GM12878 (cell line): ENCODE measurements around the gene PVRIG. TPM values are rescaled to one million over a fixed set of nuclear protein-coding genes. Genes with fewer than 3 reads are reported as not detected.

Experiments
- ATAC-seq: fragments of 200-7000 bp; cut with Tn5 transposase; 3 replicates; pipeline ENCODE4 v1.9.1; 2020; ENCODE audit warnings: mild to moderate bottlenecking, moderate library complexity
- BruUV-seq: library from RNA; stranded (reverse); fragments of 400-500 nt; replicated peaks from 2 replicates; lab custom pipeline; 2021; lab: Mats Ljungman, UMichigan
- CTCF ChIA-PET: fragments of 300-600 bp; sonication (Branson Sonifier 250); formaldehyde crosslinking; extraction: SDS; loops from one replicate; lab custom pipeline; 2021; ENCODE audit warnings: inconsistent platforms; lab: Yijun Ruan, JAX
- POLR2A ChIA-PET: fragments of 350-600 bp; formaldehyde crosslinking; extraction: SDS; loops from one replicate; lab custom pipeline; 2021; ENCODE audit warnings: inconsistent platforms; lab: Charles Lee
- RAD21 ChIA-PET: fragments of 300-600 bp; sonication (Branson Sonifier 250); formaldehyde crosslinking; loops from one replicate; lab custom pipeline; 2023; ENCODE audit warnings: antibody characterized with exemption; ENCODE audit not compliant: unreplicated experiment; lab: Charles Lee
- SMC1A ChIA-PET: fragments of 300-600 bp; sonication (Branson Sonifier 250); formaldehyde crosslinking; loops from one replicate; lab custom pipeline; 2023; ENCODE audit not compliant: unreplicated experiment, uncharacterized antibody; lab: Charles Lee
- DNase-seq: peaks from one replicate; pipeline ENCODE4 v3.0.0-alpha.2; 2011; ENCODE audit warnings: low read depth, low spot score
- FAIRE-seq: peaks from 3 replicates; lab custom pipeline; 2011; peaks lifted over from hg19 to GRCh38; lab: Jason Lieb, UNC
- H2AFZ ChIP-seq: 2 replicates; pipeline ENCODE4 v1.6.0; 2011; ENCODE audit warnings: low read depth, low read length, control low read depth; ENCODE audit not compliant: control insufficient read depth
- H3K27ac ChIP-seq: 2 replicates; pipeline ENCODE4 v1.5.1; 2011; ENCODE audit warnings: control low read depth; ENCODE audit not compliant: control insufficient read depth, insufficient read depth
- H3K27me3 ChIP-seq, 2 experiments: replicated peaks in 1 of 2; 2 replicates each; pipeline versions ENCODE4 v1.6.0 to v1.6.1; 2011; ENCODE audit warnings: low read length in 1 of 2; ENCODE audit not compliant: control insufficient read depth in 2 of 2, insufficient read depth in 2 of 2
- H3K36me3 ChIP-seq, 2 experiments: 2 replicates each; pipeline ENCODE4 v1.5.1; 2011; ENCODE audit warnings: low read length in 1 of 2; ENCODE audit not compliant: control insufficient read depth in 2 of 2, insufficient read depth in 2 of 2
- H3K4me1 ChIP-seq: 2 replicates; pipeline ENCODE4 v1.6.1; 2011; ENCODE audit warnings: mild to moderate bottlenecking, low read length, moderate library complexity, mixed read lengths; ENCODE audit not compliant: control insufficient read depth, insufficient read depth
- H3K4me2 ChIP-seq: 2 replicates; pipeline ENCODE4 v1.6.0; 2011; ENCODE audit warnings: control low read depth; ENCODE audit not compliant: control insufficient read depth, insufficient read depth
- H3K4me3 ChIP-seq: fragments of 200-600 bp; sonication (generic); 2 replicates; pipeline ENCODE4 v1.5.1; 2016
- H3K79me2 ChIP-seq: 2 replicates; pipeline ENCODE4 v1.6.0; 2011; ENCODE audit warnings: low read length; ENCODE audit not compliant: control insufficient read depth, insufficient read depth
- H3K9ac ChIP-seq: 2 replicates; pipeline ENCODE4 v1.8.0; 2011; ENCODE audit warnings: low read length, control low read depth, mixed read lengths; ENCODE audit not compliant: control insufficient read depth, insufficient read depth
- H3K9me3 ChIP-seq: replicated peaks from 3 replicates; pipeline ENCODE4 v1.5.1; 2011; ENCODE audit warnings: mild to moderate bottlenecking, low read length; ENCODE audit not compliant: control insufficient read depth, insufficient read depth
- H4K20me1 ChIP-seq: 2 replicates; pipeline ENCODE4 v1.6.0; 2011; ENCODE audit not compliant: control insufficient read depth, insufficient read depth
- EGR1 ChIP-seq, 2 experiments: IDR thresholded peaks; 1 replicate in 1 of 2; 2 replicates in 1 of 2; pipeline ENCODE4 v1.6.1; 2011 to 2012; ENCODE audit warnings: low read depth in 2 of 2, low read length in 2 of 2, borderline replicate concordance in 1 of 2, mild to moderate bottlenecking in 1 of 2, moderate library complexity in 1 of 2
- IKZF1 ChIP-seq: fragments of 450-650 bp; conservative IDR thresholded peaks from 2 replicates; pipeline ENCODE4 v1.6.1; 2017; ENCODE audit warnings: antibody characterized with exemption, mild to moderate bottlenecking
- MAX ChIP-seq: IDR thresholded peaks from 2 replicates; pipeline ENCODE4 v1.6.1; 2012; ENCODE audit warnings: low read depth, low read length, improper control_type of control experiment
- MXI1 ChIP-seq: fragments of 150-350 bp; IDR thresholded peaks from 2 replicates; pipeline ENCODE4 v1.6.1; 2011; ENCODE audit warnings: low read depth, mild to moderate bottlenecking, inconsistent platforms, low read length, improper control_type of control experiment
- MYC ChIP-seq: IDR thresholded peaks from 2 replicates; pipeline ENCODE4 v1.6.1; 2011; ENCODE audit warnings: mild to moderate bottlenecking, low read length, moderate library complexity, inconsistent platforms; ENCODE audit not compliant: insufficient read depth, insufficient replicate concordance, insufficient read length, severe bottlenecking
- POLR2A ChIP-seq: IDR thresholded peaks from 2 replicates; pipeline ENCODE4 v1.6.1; 2011; ENCODE audit warnings: low read depth, mild to moderate bottlenecking, low read length
- RAD21 ChIP-seq: IDR thresholded peaks from 2 replicates; pipeline ENCODE4 v1.6.1; 2011; ENCODE audit warnings: mild to moderate bottlenecking, low read depth, low read length, moderate library complexity; ENCODE audit not compliant: insufficient read depth
- SUPT20H ChIP-seq: IDR thresholded peaks from 2 replicates; pipeline ENCODE4 v1.6.1; 2011; ENCODE audit warnings: low read depth, mild to moderate bottlenecking, low read length, moderate library complexity, borderline replicate concordance; ENCODE audit not compliant: control insufficient read depth
- ZBTB4 ChIP-seq: fragments of 450-650 bp; formaldehyde crosslinking; IDR thresholded peaks from 2 replicates; pipeline ENCODE4 v1.4.0; 2022; ENCODE audit warnings: mild to moderate bottlenecking, moderate library complexity
- WGBS: methylation state at CpG from one replicate; pipeline ENCODE4 v1.1.6; 2016; ENCODE audit warnings: low lambda C conversion rate; ENCODE audit not compliant: insufficient replicate concordance, insufficient coverage; ENCODE audit errors: missing lambda C conversion rate; 5-methylcytosine and 5-hydroxymethylcytosine counted together
- in situ Hi-C: fragments of 300-500 bp; cut with MboI; formaldehyde crosslinking; loops from 9 replicates; pipeline ENCODE4 v1.14.3; 2018; ENCODE audit warnings: mixed read lengths
- intact Hi-C: fragments of 100-400 bp; cut with micrococcal nuclease; formaldehyde crosslinking; loops from one replicate; pipeline ENCODE4 v1.14.2; 2022; ENCODE audit not compliant: unreplicated experiment
- polyA plus RNA-seq, 11 experiments: library from polyadenylated mRNA; depleted of rRNA in 4 of 11; unstranded in 6 of 11; stranded (reverse) in 5 of 11; fragments of >200 nt; fragmentation: Nextera tagmentation in 4 of 11; fragmentation: Illumina TruSeq in 1 of 11; extraction: Ambion mirVana in 4 of 11; extraction: Trizol in 1 of 11; gene quantifications; 1 replicate in 1 of 11; 2 replicates in 10 of 11; pipeline versions ENCODE4 v1.2.1 to v1.2.3, GENCODE V29; 2011 to 2016; ENCODE audit warnings: inconsistent platforms in 2 of 11, missing spikeins in 2 of 11, low read depth in 1 of 11
- total RNA-seq, 4 experiments: library from RNA; depleted of rRNA in 3 of 4; stranded (reverse); fragments of >200 nt in 3 of 4; fragmentation: Illumina TruSeq in 1 of 4; extraction: Trizol in 1 of 4; gene quantifications; 2 replicates each; pipeline versions ENCODE4 v1.2.1 to v1.2.3, GENCODE V29; 2013 to 2021
- TF ChIP-seq, protein P1 (sequence below): IDR thresholded peaks from 2 replicates; pipeline ENCODE4 v1.6.1; 2012; ENCODE audit warnings: mild to moderate bottlenecking, low read depth, low read length
- TF ChIP-seq, protein P2 (sequence below): fragments of 450-650 bp; conservative IDR thresholded peaks from 2 replicates; pipeline ENCODE4 v1.6.1; 2017; ENCODE audit warnings: mild to moderate bottlenecking, moderate library complexity

PVRIG gene
- total and polyA plus RNA-seq, 10 of the 15 experiments (the other 5 are each of a cell fraction or from before 2014, with no cell fraction given): 1.3 to 44.0 (median 17.9) TPM

GRCh38 chr7:100220586-100221230 is 959 bp downstream of the PVRIG start:
- Histone ChIP-seq H3K9ac (peak overlapping the region; percentile 87), H3K4me2 (peak overlapping the region; percentile 88), H3K27me3 (no peaks in the 10 kb centered on the region), H2AFZ (no peak overlapping the region), H3K4me1 (peaks cover 49% of the 10 kb centered on the region), H3K9me3 (no peaks in the 10 kb centered on the region), H3K27ac (peak overlapping the region; percentile 99), H3K4me3 (peak overlapping the region; percentile 63), H3K79me2 (peaks cover 54% of the 10 kb centered on the region), H3K36me3 (peaks cover 5 to 7% of the 10 kb centered on the region in 2 experiments; a peak in 3 of 4 replicates), H4K20me1 (no peaks in the 10 kb centered on the region)
- FAIRE-seq: no peak
- TSS peak; percentile 51 for BruUV-seq
- ATAC-seq: peak; percentile 9
- ChIA-PET SMC1A (interaction anchor here (0.7 to 2.3 kb wide), 9 partner anchors 10 to 188 kb away, joined by 3 to 10 read pairs (median 4); partner anchors contain the start of genes AP4M1, GAL3ST4 and MCM7), POLR2A (interaction anchor here (0.6 to 4.6 kb wide), 9 partner anchors 10 to 187 kb away, joined by 3 to 25 read pairs (median 5); no protein-coding TSS in a partner anchor), CTCF (interaction anchor here (1.4 to 8.3 kb wide), 6 partner anchors 12 to 124 kb away, joined by 4 to 113 read pairs (median 35); partner anchors contain the start of gene GAL3ST4), RAD21 (interaction anchor here (0.9 to 3.5 kb wide), 8 partner anchors 21 to 125 kb away, joined by 3 to 14 read pairs (median 4); partner anchors contain the start of gene LAMTOR4)
- in situ Hi-C loops (no loop called here), intact Hi-C loops (no loop called here)
- 48% methylated on average over 20 of the region's 22 CpGs for WGBS
- DNase-seq: no peak
- TF ChIP-seq ZBTB4 (CRISPR knock-in tag) (peak; percentile 45; the same call in 1 of the 2 replicates), MYC (peak; percentile 85), IKZF1 (no peak), EGR1 (IDR thresholded peaks at IDR 0.05; ENCODE audit: borderline replicate concordance in 1 of 2, low read depth in 2 of 2, low read length in 2 of 2) (peak in 1 of 2 experiments; percentile 74; a peak in 1 of 3 replicates), MXI1 (peak; percentile 61; the same call in 1 of the 2 replicates), POLR2A (peak; percentile 77), MAX (peak; percentile 70), SUPT20H (no peak), RAD21 (0 out of 2 replicates have a peak, but pooled peaks have one; percentile 3)
- TF ChIP-seq, protein P1, sequence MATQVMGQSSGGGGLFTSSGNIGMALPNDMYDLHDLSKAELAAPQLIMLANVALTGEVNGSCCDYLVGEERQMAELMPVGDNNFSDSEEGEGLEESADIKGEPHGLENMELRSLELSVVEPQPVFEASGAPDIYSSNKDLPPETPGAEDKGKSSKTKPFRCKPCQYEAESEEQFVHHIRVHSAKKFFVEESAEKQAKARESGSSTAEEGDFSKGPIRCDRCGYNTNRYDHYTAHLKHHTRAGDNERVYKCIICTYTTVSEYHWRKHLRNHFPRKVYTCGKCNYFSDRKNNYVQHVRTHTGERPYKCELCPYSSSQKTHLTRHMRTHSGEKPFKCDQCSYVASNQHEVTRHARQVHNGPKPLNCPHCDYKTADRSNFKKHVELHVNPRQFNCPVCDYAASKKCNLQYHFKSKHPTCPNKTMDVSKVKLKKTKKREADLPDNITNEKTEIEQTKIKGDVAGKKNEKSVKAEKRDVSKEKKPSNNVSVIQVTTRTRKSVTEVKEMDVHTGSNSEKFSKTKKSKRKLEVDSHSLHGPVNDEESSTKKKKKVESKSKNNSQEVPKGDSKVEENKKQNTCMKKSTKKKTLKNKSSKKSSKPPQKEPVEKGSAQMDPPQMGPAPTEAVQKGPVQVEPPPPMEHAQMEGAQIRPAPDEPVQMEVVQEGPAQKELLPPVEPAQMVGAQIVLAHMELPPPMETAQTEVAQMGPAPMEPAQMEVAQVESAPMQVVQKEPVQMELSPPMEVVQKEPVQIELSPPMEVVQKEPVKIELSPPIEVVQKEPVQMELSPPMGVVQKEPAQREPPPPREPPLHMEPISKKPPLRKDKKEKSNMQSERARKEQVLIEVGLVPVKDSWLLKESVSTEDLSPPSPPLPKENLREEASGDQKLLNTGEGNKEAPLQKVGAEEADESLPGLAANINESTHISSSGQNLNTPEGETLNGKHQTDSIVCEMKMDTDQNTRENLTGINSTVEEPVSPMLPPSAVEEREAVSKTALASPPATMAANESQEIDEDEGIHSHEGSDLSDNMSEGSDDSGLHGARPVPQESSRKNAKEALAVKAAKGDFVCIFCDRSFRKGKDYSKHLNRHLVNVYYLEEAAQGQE: 0 out of 2 replicates have a peak, but pooled peaks have one; percentile 3
- TF ChIP-seq, protein P2, sequence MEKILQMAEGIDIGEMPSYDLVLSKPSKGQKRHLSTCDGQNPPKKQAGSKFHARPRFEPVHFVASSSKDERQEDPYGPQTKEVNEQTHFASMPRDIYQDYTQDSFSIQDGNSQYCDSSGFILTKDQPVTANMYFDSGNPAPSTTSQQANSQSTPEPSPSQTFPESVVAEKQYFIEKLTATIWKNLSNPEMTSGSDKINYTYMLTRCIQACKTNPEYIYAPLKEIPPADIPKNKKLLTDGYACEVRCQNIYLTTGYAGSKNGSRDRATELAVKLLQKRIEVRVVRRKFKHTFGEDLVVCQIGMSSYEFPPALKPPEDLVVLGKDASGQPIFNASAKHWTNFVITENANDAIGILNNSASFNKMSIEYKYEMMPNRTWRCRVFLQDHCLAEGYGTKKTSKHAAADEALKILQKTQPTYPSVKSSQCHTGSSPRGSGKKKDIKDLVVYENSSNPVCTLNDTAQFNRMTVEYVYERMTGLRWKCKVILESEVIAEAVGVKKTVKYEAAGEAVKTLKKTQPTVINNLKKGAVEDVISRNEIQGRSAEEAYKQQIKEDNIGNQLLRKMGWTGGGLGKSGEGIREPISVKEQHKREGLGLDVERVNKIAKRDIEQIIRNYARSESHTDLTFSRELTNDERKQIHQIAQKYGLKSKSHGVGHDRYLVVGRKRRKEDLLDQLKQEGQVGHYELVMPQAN: 0 out of 2 replicates have a peak, but pooled peaks have one; percentile 46
